Adrenal gland (tissue), 12 donors: Measurements from ENCODE around the gene P2RY8. TPM values are rescaled to one million over a fixed set of nuclear protein-coding genes. Genes with fewer than 3 reads are reported as not detected.

Experiments used
- DNase-seq, 7 donors: peaks; one replicate each; pipeline ENCODE4 v3.0.0-alpha.2; 2019 to 2020
- H3K27ac ChIP-seq, 5 donors: fragments of 200-600 bp; sonication (generic) in 4 of 5; 1 replicate in 3 of 5; 2 replicates in 2 of 5; pipeline versions ENCODE4 v1.5.1 to v1.8.0; 2016 to 2020; ENCODE audit warnings: mild to moderate bottlenecking in 1 of 5
- H3K27me3 ChIP-seq: fragments of 200-600 bp; 2 replicates; pipeline ENCODE4 v1.8.0; 2021
- H3K36me3 ChIP-seq, 2 donors: fragments of 200-600 bp; replicated peaks in 1 of 2; 1 replicate in 1 of 2; 2 replicates in 1 of 2; pipeline versions ENCODE4 v1.5.1 to v1.8.0; 2018 to 2022
- H3K4me1 ChIP-seq, 2 donors: fragments of 200-600 bp; replicated peaks in 1 of 2; 1 replicate in 1 of 2; 2 replicates in 1 of 2; pipeline versions ENCODE4 v1.5.1 to v1.8.0; 2018 to 2021
- H3K4me3 ChIP-seq, 4 donors: fragments of 200-600 bp; sonication (generic) in 3 of 4; one replicate each; pipeline ENCODE4 v1.5.1; 2016 to 2018
- H3K9me3 ChIP-seq, 3 donors: fragments of 200-600 bp; sonication (generic) in 1 of 3; replicated peaks in 1 of 3; 1 replicate in 2 of 3; 2 replicates in 1 of 3; pipeline versions ENCODE4 v1.5.1 to v1.8.0; 2016 to 2021
- CTCF ChIP-seq, 6 experiments: fragments of 450-650 bp in 4 of 6; fragments of 200-600 bp in 2 of 6; sonication (generic) in 1 of 6; IDR thresholded peaks; 1 replicate in 5 of 6; 2 replicates in 1 of 6; pipeline versions ENCODE4 v1.5.1 to v1.8.0; 2016 to 2021; ENCODE audit warnings: antibody characterized with exemption in 6 of 6, mild to moderate bottlenecking in 2 of 6, moderate library complexity in 1 of 6
- POLR2A ChIP-seq, 2 donors: fragments of 450-650 bp; IDR thresholded peaks; one replicate each; pipeline ENCODE4 v1.6.1; 2017; ENCODE audit warnings: antibody characterized with exemption in 2 of 2, mild to moderate bottlenecking in 2 of 2, moderate library complexity in 1 of 2
- WGBS, 4 donors: extraction: QIAGEN DNeasy Blood & Tissue Kit in 2 of 4; methylation state at CpG; one replicate each; pipeline versions ENCODE4 v1.1.5 to v1.1.7; 2013 to 2017; 5-methylcytosine and 5-hydroxymethylcytosine counted together
- intact Hi-C, 2 donors: fragments of 100-400 bp; cut with DNase I; formaldehyde crosslinking; loops; one replicate each; pipeline versions ENCODE4 v1.14.1 to v1.15.0; 2022 to 2023
- polyA plus RNA-seq, 3 donors: library from polyadenylated mRNA; stranded (reverse); fragments of 200-250 nt in 2 of 3; fragments of 350-450 nt in 1 of 3; fragmentation: Illumina TruSeq in 1 of 3; extraction: RNeasy Lipid Tissue Mini Kit (QIAGEN cat#74804) in 1 of 3; gene quantifications; one replicate each; pipeline ENCODE4 v1.2.3, GENCODE V29; 2013 to 2014
- total RNA-seq, 9 donors: library from RNA; depleted of rRNA in 4 of 9; stranded (reverse); fragments of >200 nt in 4 of 9; fragments of 120-200 nt in 1 of 9; fragmentation: NEBNext Ultra II Directional in 1 of 9; extraction: Animal tissue kit (Norgen Biotek cat#: 25700) in 1 of 9; gene quantifications; one replicate each; pipeline versions ENCODE4 v1.1.0 to v1.2.4, GENCODE V29; 2013 to 2023
- donor health status: healthy with polysubstance abuse.
- donor health status: Bipolar disorder and iron deficiency.
- donor health status: DM: yes; HTN: yes; CAD: no.
- donor health status: DM: no; HTN: no; CAD: no.
- donor health status: DM: no; HTN: no; CAD: no.
- donor health status: DM: yes; HTN: yes; CAD: no.

P2RY8 gene
- total and polyA plus RNA-seq, 12 donors, result 1.9 to 13.4 (median 6.0) TPM

- intact Hi-C loops, result no loop called here
- 75 to 85% (median 80%) methylated on average over 12 of the region's 12 CpGs for WGBS, 4 donors
- no peaks in the 10 kb centered on the region for H3K4me1 ChIP-seq
- no peak overlapping the region for H3K4me3 ChIP-seq
- H3K27me3 ChIP-seq, result peaks cover 4% of the 10 kb centered on the region
- no peak overlapping the region for H3K27ac ChIP-seq
- TF ChIP-seq CTCF (IDR thresholded peaks at IDR 0.05) (no peak), POLR2A (IDR thresholded peaks at IDR 0.05) (no peak)
- no peaks in the 10 kb centered on the region for H3K36me3 ChIP-seq
- DNase-seq, result peak in 1 of 7 donors; percentile 19
- no peaks in the 10 kb centered on the region for H3K9me3 ChIP-seq
Measured at GRCh38 chrX:1464971-1465285, 72.1 kb downstream of the P2RY8 start.

- no peak overlapping the region for H3K4me3 ChIP-seq
- H3K27me3 ChIP-seq, result peaks cover 4% of the 10 kb centered on the region
- no peak for TF ChIP-seq POLR2A (IDR thresholded peaks at IDR 0.05)
- no peak for TF ChIP-seq CTCF (IDR thresholded peaks at IDR 0.05)
- H3K36me3 ChIP-seq, result no peaks in the 10 kb centered on the region
- intact Hi-C loops, result no loop called here
- no peak overlapping the region for H3K27ac ChIP-seq
- no peaks in the 10 kb centered on the region for H3K4me1 ChIP-seq
- DNase-seq, result peak in 3 of 7 donors; percentile 11 to 42 (median 16)
- 71 to 86% (median 82%) methylated on average over 18 to 24 of the region's 24 CpGs for WGBS, 4 donors
- no peaks in the 10 kb centered on the region for H3K9me3 ChIP-seq
Measured at GRCh38 chrX:1464041-1464970, 72.7 kb downstream of the P2RY8 start.

GRCh38 chrX:1463581-1463980 lies 73.4 kb downstream of the P2RY8 start:
- H3K36me3 ChIP-seq, result no peaks in the 10 kb centered on the region
- intact Hi-C loops, result no loop called here
- H3K9me3 ChIP-seq, result no peaks in the 10 kb centered on the region
- 81 to 90% (median 84%) methylated on average over 5 of the region's 5 CpGs for WGBS, 4 donors
- no peak for TF ChIP-seq CTCF (IDR thresholded peaks at IDR 0.05)
- TF ChIP-seq POLR2A (IDR thresholded peaks at IDR 0.05), result no peak
- no peaks in the 10 kb centered on the region for H3K4me1 ChIP-seq
- peaks cover 4% of the 10 kb centered on the region for H3K27me3 ChIP-seq
- DNase-seq, result peak in 4 of 7 donors; percentile 1 to 27 (median 7)
- no peak overlapping the region for H3K4me3 ChIP-seq
- H3K27ac ChIP-seq, result peak overlapping the region in 3 of 5 donors; percentile 4 to 59 (median 25)

- Histone ChIP-seq H3K4me1 (no peaks in the 10 kb centered on the region), H3K27me3 (peaks cover 4% of the 10 kb centered on the region), H3K9me3 (no peaks in the 10 kb centered on the region), H3K36me3 (no peaks in the 10 kb centered on the region), H3K27ac (peak overlapping the region in 2 of 5 donors; percentile 25 to 59), H3K4me3 (no peak overlapping the region)
- no peak for TF ChIP-seq POLR2A (IDR thresholded peaks at IDR 0.05)
- TF ChIP-seq CTCF (IDR thresholded peaks at IDR 0.05), result no peak
- peak; percentile 16 to 64 (median 55) for DNase-seq
- intact Hi-C loops, result no loop called here
- WGBS, 4 donors, result 56 to 66% (median 64%) methylated on average over 19 of the region's 19 CpGs
Measured at GRCh38 chrX:1462596-1463251, 74.3 kb downstream of the P2RY8 start.
